GM21723 (cell line): ENCODE results near the gene PRPF8.
"Not testable (repeated sequence)": the region's sequence is repeated elsewhere in the genome, so short reads cannot be mapped to it uniquely, and the experiment has no call there.

Experiments
- ATAC-seq: cut with Tn5 transposase; IDR thresholded peaks from one replicate; pipeline ENCODE4 v1.9.1; 2021; ENCODE audit warnings: mild to moderate bottlenecking, moderate library complexity; ENCODE audit not compliant: unreplicated experiment

PRPF8 gene

GRCh38 chr17:1684378-1685189 lies at the start of gene PRPF8:
Gene PRPF8, minus strand, starts transcription at chr17:1684867. Its CDS starts 296 bp downstream, at chr17:1684571.
- ATAC-seq, result peak; percentile 98

DNA sequence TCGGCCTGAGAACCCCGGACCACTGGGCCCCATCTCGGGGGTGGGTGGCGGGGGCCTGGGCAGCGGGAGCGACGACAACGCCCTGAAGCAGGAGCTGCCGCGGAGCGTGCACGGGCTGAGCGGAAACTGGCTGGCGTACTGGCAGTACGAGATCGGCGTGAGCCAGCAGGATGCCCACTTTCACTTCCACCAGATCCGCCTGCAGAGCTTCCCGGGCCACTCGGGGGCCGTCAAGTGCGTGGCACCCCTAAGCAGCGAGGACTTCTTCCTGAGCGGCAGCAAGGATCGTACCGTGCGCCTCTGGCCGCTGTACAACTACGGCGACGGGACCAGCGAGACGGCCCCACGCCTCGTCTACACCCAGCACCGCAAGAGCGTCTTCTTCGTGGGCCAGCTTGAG lies 49.1 kb upstream of the PRPF8 start:
- no peak for ATAC-seq

DNA sequence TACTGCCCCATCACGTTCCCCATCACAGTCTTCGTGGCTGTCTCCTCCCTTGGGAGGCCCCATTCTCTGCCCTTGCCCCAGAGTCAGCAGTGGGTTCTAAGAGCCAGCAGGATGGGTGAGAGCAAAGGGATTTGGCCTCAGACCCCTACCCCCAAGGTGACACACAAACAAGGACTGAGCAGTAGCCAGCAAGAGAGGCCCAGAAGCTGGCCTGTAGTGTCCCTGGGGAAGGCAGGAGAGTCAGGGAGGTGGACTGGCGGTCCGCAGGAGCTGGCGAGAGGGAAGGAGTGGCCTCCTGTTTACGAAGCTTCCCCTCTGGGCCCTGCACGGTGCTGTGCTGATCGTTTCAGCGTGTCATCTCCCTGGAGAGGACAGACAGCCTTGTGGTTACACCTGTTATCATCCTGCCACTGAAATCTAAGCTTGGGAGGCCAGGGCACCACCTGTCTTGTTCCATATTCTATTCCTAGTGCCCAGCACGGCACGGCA lies 48.2 kb upstream of the PRPF8 start:
- ATAC-seq, result no peak

DNA sequence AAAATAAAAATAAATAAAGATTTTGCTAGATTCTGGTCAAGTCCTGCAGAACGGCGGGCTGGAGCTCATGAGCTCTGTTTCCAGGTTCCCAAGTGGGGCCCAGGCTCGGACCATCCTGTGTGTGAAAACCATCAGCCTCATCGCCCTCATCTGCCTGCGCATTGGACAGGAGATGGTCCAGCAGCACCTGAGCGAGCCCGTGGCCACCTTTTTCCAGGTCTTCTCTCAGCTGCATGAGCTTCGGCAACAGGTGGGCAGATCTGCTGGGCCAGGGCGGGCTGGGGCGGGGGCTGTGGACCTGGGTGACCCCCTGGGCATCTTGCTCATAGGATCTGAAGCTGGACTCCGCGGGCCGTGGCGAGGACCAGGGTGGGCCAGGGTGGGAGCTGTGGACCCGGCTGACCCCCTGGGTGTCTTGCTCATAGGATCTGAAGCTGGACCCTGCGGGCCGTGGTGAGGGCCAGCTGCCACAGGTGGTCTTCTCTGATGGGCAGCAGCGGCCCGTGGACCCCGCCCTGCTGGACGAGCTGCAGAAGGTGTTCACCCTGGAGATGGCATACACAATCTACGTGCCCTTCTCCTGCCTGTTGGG lies 47.7 kb upstream of the PRPF8 start:
- no peak for ATAC-seq

DNA sequence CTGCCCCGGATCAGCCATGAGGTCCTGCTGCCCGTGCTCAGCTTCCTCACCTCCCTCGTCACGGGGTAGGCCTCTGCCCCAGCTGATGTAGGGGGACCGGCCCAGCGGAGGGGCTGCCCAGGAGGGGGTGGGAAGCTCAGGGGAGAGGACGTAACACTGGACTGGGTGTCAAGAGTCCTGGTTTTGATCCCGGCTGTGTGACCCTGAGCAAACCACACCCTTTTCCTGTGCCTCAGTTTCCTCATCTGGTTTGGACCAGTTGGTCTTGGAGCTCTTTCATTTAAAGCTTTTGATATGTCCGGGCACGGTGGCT lies 46.5 kb upstream of the PRPF8 start:
- no peak for ATAC-seq

GRCh38 chr17:1730326-1731193 lies 45.9 kb upstream of the PRPF8 start:
- ATAC-seq, result no peak

GRCh38 chr17:1729966-1730325 lies 45.3 kb upstream of the PRPF8 start:
- no peak for ATAC-seq

GRCh38 chr17:1727876-1728630 lies 43.4 kb upstream of the PRPF8 start:
- no peak for ATAC-seq

DNA sequence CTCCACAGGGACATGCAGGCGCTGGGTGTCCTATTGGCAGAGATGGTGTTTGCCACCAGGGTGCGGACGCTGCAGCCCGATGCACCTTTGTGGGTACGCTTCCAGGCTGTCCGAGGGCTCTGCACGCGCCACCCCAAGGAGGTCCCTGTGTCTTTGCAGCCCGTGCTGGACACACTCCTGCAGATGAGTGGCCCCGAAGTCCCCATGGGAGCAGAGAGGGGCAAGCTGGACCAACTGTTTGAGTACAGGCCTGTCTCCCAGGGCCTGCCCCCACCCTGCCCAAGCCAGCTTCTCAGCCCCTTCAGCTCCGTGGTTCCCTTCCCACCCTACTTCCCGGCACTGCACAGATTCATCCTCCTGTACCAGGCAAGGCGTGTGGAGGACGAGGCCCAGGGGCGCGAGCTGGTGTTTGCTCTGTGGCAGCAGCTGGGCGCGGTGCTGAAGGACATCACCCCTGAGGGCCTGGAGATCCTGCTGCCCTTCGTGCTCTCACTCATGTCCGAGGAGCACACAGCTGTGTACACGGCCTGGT lies 42.7 kb upstream of the PRPF8 start:
- no peak for ATAC-seq

GRCh38 chr17:1726626-1727257 lies 42.1 kb upstream of the PRPF8 start:
- ATAC-seq, result no peak

DNA sequence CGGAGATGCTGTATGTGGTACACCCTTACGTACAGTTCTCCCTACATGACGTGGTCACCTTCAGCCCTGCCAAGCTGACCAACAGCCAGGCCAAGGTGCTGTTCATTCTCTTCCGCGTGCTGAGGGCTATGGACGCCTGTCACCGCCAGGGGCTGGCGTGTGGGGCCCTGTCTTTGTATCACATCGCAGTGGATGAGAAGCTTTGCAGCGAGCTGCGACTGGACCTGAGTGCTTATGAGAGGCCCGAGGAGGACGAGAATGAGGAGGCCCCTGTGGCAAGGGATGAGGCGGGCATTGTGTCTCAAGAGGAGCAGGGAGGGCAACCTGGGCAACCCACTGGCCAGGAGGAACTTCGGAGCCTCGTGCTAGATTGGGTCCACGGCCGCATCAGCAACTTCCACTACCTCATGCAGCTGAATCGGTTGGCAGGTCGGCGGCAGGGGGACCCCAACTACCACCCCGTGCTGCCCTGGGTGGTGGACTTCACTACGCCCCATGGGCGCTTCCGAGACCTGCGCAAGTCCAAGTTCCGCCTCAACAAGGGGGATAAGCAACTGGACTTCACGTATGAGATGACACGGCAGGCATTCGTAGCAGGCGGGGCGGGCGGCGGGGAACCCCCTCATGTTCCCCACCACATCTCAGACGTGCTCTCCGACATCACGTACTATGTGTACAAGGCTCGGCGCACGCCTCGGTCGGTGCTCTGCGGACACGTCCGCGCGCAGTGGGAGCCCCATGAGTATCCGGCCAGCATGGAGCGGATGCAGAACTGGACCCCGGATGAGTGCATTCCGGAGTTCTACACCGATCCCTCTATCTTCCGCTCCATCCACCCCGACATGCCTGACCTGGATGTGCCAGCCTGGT lies 41.2 kb upstream of the PRPF8 start:
- ATAC-seq, result no peak

GRCh38 chr17:1724869-1725641 lies 40.4 kb upstream of the PRPF8 start:
- ATAC-seq, result peak; percentile 19

DNA sequence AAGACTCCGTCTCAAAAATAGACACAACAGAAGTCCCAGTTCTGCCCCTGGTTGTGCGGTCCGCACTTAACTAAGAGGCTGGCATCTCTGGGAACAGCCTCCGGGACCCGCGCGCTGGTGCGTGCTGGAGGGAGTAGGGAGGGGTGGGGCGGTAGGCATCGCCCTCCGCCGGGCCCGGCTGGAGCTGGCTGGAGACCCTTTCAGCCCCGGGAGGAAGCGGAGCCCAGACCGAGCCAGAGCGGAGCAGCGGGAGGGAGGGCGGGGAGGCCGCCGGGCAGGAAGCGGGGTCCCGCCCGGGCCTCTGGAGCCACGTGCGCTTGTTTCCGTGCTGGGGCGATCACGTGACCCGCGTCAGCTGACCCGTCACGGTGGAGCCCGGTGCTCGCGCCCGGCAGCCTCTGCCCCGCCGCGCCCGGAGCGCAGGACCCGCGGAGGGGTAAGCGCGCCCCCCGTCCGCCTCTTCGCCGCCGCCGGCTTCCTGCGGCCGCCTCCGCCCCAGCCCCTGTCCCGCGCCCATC lies 39.7 kb upstream of the PRPF8 start, which contains the start of gene WDR81:
Gene WDR81, plus strand, starts transcription at position 354 of the 518 bp plus-strand sequence. CDS start 256 bp downstream, outside the sequence.
- ATAC-seq, result peak; percentile 47

DNA sequence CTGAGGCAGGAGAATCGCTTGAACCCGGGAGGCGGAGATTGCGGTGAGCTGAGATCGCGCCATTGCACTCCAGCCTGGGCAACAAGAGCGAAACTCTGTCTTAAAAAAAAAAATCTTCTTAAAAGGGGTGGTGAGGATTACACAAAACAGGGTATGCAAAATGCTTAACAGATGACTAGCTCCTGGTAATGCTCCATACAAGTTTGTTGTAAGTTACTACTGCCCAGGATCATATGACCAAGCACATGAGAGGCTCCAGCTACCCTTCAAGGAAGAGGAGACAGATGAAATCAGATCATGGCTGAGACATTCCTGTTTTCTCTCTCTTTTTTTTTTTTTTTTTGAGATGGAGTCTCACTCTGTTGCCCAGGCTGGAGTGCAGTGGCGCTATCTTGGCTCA lies 37.4 kb upstream of the PRPF8 start:
- not testable (repeated sequence) for ATAC-seq

DNA sequence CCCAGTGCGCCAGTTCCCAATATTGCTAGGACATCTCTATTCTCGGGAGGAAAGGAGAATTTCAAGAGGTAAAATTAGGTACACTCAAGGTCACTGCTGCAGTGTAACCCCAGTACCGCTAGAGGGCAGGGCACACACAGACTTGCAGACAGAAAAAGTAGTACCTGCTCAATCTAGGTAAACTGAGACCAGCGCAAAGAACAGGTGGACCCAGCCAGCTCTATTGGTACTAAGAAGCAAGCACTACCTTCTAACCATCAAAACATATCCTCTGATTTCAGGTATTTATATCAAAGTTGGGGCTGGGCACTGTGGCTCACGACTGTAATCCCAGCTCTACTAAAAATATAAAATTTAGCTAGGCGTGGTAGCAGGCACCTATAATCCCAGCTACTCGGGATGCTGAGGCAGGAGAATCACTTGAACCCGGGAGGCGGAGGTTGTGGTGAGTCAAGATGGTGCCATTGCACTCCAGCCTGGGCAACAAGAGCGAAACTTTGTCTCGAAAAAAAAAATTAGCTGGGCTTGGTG lies 36.3 kb upstream of the PRPF8 start:
- ATAC-seq, result no peak

- ATAC-seq, result no peak
Measured at GRCh38 chr17:1718362-1719165, 33.9 kb upstream of the PRPF8 start.
